Spleen (tissue), 11 donors: ENCODE results near the gene ANXA2. TPM values are rescaled to one million over a fixed set of nuclear protein-coding genes. Genes with fewer than 3 reads are reported as not detected.

Experiments
- DNase-seq: peaks from one replicate; pipeline ENCODE4 v3.0.0-alpha.2; 2020
- H3K27ac ChIP-seq, 8 donors: fragments of 200-600 bp; sonication (generic) in 7 of 8; 1 replicate in 4 of 8; 2 replicates in 4 of 8; pipeline versions ENCODE4 v1.5.0 to v1.8.0; 2016 to 2021; ENCODE audit warnings: inconsistent platforms in 4 of 8, mild to moderate bottlenecking in 4 of 8, moderate library complexity in 1 of 8
- H3K27me3 ChIP-seq, 7 donors: fragments of 200-600 bp; sonication (generic) in 6 of 7; replicated peaks in 1 of 7; 1 replicate in 4 of 7; 2 replicates in 3 of 7; pipeline versions ENCODE4 v1.5.0 to v1.8.0; 2016 to 2021; ENCODE audit warnings: inconsistent platforms in 3 of 7, mild to moderate bottlenecking in 1 of 7
- H3K36me3 ChIP-seq, 6 donors: fragments of 200-600 bp; sonication (generic) in 5 of 6; 1 replicate in 4 of 6; 2 replicates in 2 of 6; pipeline versions ENCODE4 v1.5.0 to v1.8.0; 2016 to 2021; ENCODE audit warnings: inconsistent platforms in 2 of 6
- H3K4me1 ChIP-seq, 6 donors: fragments of 200-600 bp; sonication (generic) in 5 of 6; 1 replicate in 3 of 6; 2 replicates in 3 of 6; pipeline versions ENCODE4 v1.5.0 to v1.8.0; 2016 to 2021; ENCODE audit warnings: inconsistent platforms in 3 of 6
- H3K4me3 ChIP-seq, 8 donors: fragments of 200-600 bp; sonication (generic) in 7 of 8; 1 replicate in 4 of 8; 2 replicates in 4 of 8; pipeline versions ENCODE4 v1.5.0 to v1.8.0; 2016 to 2021; ENCODE audit warnings: inconsistent platforms in 4 of 8, mild to moderate bottlenecking in 4 of 8, moderate library complexity in 2 of 8
- H3K9me3 ChIP-seq, 8 donors: fragments of 200-600 bp; sonication (generic) in 7 of 8; 1 replicate in 4 of 8; 2 replicates in 4 of 8; pipeline versions ENCODE4 v1.5.0 to v1.8.0; 2016 to 2021; ENCODE audit warnings: inconsistent platforms in 4 of 8
- CTCF ChIP-seq, 11 experiments: fragments of 200-600 bp in 7 of 11; fragments of 450-650 bp in 4 of 11; sonication (generic) in 4 of 11; IDR thresholded peaks in 8 of 11; conservative IDR thresholded peaks in 3 of 11; 1 replicate in 7 of 11; 2 replicates in 4 of 11; pipeline versions ENCODE4 v1.4.0 to v1.8.0; 2016 to 2021; ENCODE audit warnings: antibody characterized with exemption in 11 of 11, inconsistent platforms in 4 of 11, mild to moderate bottlenecking in 1 of 11
- POLR2A ChIP-seq, 3 donors: fragments of 450-650 bp; IDR thresholded peaks; one replicate each; pipeline ENCODE4 v1.5.1; 2017; ENCODE audit warnings: antibody characterized with exemption in 3 of 3, mild to moderate bottlenecking in 1 of 3
- POLR2AphosphoS5 ChIP-seq, 3 donors: sonication (generic); formaldehyde crosslinking; IDR thresholded peaks; one replicate each; pipeline ENCODE4 v1.5.1; 2017; ENCODE audit warnings: antibody characterized with exemption in 3 of 3
- WGBS, 5 donors: extraction: QIAGEN DNeasy Blood & Tissue Kit in 3 of 5; methylation state at CpG; one replicate each; pipeline versions ENCODE4 v1.1.5 to v1.1.7; 2013 to 2018; 5-methylcytosine and 5-hydroxymethylcytosine counted together
- intact Hi-C: fragments of 100-400 bp; cut with DNase I; formaldehyde crosslinking; loops from one replicate; pipeline ENCODE4 v1.15.0; 2023; ENCODE audit warnings: low total_unique reads
- polyA plus RNA-seq, 3 donors: library from polyadenylated mRNA; stranded (reverse); fragments of 200-250 nt; gene quantifications; one replicate each; pipeline ENCODE4 v1.2.1, GENCODE V29; 2013
- total RNA-seq, 7 donors: library from RNA; depleted of rRNA in 3 of 7; stranded (reverse); fragments of >200 nt in 3 of 7; fragmentation: NEBNext Ultra II Directional in 4 of 7; extraction: Animal tissue kit (Norgen Biotek cat#: 25700) in 4 of 7; gene quantifications; one replicate each; pipeline versions ENCODE4 v1.1.0 to v1.2.1, GENCODE V29; 2016 to 2021
- donor health status: healthy with polysubstance abuse.
- donor health status: DM: no; HTN: no; CAD: no; lungs with moderate emphysema.
- donor health status: DM: no; HTN: no; CAD: no.
- donor health status: Bipolar disorder and iron deficiency.
- donor health status: healthy.
- donor health status: DM: no; HTN: no; CAD: no.
- donor health status: DM: yes; HTN: yes; CAD: no.

ANXA2 gene
- total and polyA plus RNA-seq, 10 donors = 163 to 437 (median 337) TPM

DNA sequence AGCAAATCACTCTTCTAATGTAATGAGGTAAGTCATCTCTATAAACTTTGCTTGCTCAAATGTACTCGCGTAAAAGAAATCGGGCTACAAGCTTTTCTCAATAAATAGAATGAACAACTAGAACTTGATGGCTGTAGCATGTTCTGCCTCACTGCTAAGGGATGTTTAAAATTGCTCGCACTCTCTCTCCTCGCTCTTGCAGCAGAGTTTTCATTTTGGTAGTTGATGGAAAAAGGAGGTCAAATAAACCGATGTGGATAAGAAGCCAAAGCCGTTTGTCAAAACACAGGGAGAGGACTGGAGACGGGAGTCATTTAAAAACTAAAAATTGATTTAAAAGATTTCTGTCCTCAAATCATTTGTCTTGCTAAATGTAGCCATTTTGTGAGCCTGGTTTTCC is 53.3 kb downstream of the ANXA2 start:
- Histone ChIP-seq H3K36me3 (peaks cover 10 to 52% (median 41%) of the 10 kb centered on the region in 6 donors), H3K9me3 (no peaks in the 10 kb centered on the region), H3K4me1 (no peaks in the 10 kb centered on the region), H3K27me3 (no peaks in the 10 kb centered on the region), H3K27ac (no peak overlapping the region), H3K4me3 (no peak overlapping the region)
- TF ChIP-seq POLR2AphosphoS5 (IDR thresholded peaks at IDR 0.05) = no peak
- TF ChIP-seq POLR2A (IDR thresholded peaks at IDR 0.05) = no peak
- TF ChIP-seq CTCF (IDR thresholded peaks at IDR 0.05 in 8 of 11, conservative IDR thresholded peaks at IDR 0.05 in 3 of 11) = no peak
- intact Hi-C loops = no loop called here
- 91 to 97% (median 94%) methylated on average over 8 of the region's 8 CpGs for WGBS, 5 donors
- DNase-seq = no peak

DNA sequence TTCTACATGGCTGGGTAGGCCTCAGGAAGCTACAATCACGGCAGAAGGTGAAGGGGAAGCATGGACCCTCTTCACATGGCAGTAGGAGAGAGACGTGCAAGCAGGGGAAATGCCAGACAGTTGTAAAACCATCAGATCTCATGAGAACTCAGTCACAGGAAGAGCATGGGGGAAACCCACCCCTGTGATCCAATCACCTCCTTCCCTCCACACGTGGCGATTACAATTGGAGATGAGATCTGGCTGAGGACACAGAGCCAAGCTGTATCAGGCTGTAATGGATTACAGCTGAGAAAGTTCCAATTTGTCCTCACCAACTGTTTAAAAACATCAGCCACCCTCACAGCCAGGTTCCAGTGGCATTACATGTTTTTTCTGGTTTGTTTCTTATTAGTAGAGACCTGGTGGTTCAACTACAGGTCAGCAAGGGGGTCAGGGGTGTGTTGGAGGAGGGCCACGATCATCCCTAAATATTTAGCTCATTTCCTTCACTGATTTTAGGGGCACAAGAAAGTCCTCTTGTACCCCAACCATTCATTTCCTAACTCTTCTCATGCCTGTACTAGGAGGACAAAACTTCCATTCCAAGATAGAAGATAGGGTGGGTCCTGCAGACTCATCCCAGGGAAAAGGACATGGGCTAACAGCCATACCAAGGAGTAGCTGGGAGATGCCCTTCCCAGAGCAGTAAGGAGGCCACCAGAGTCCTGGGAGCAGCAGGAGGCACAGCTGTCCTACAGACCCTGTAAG is 54.4 kb downstream of the ANXA2 start:
- H3K4me3 ChIP-seq = no peak overlapping the region
- no peak overlapping the region for H3K27ac ChIP-seq
- intact Hi-C loops = no loop called here
- no peaks in the 10 kb centered on the region for H3K27me3 ChIP-seq
- 52 to 69% (median 62%) methylated on average over 5 of the region's 5 CpGs for WGBS, 5 donors
- H3K36me3 ChIP-seq = peaks cover 8 to 42% (median 31%) of the 10 kb centered on the region in 6 donors
- TF ChIP-seq POLR2A (IDR thresholded peaks at IDR 0.05) (no peak), CTCF (IDR thresholded peaks at IDR 0.05 in 8 of 11, conservative IDR thresholded peaks at IDR 0.05 in 3 of 11) (no peak), POLR2AphosphoS5 (IDR thresholded peaks at IDR 0.05) (no peak)
- no peak for DNase-seq
- H3K9me3 ChIP-seq = no peaks in the 10 kb centered on the region
- H3K4me1 ChIP-seq = no peaks in the 10 kb centered on the region

- intact Hi-C loops = no loop called here
- no peak overlapping the region for H3K4me3 ChIP-seq
- DNase-seq = no peak
- no peaks in the 10 kb centered on the region for H3K27me3 ChIP-seq
- peaks cover 0 to 11% (median 3%) of the 10 kb centered on the region in 6 donors for H3K36me3 ChIP-seq
- H3K4me1 ChIP-seq = no peaks in the 10 kb centered on the region
- WGBS, 5 donors = 88 to 92% (median 89%) methylated on average over 9 of the region's 9 CpGs
- no peak overlapping the region for H3K27ac ChIP-seq
- TF ChIP-seq CTCF (IDR thresholded peaks at IDR 0.05 in 8 of 11, conservative IDR thresholded peaks at IDR 0.05 in 3 of 11) (no peak), POLR2AphosphoS5 (IDR thresholded peaks at IDR 0.05) (no peak), POLR2A (IDR thresholded peaks at IDR 0.05) (no peak)
- H3K9me3 ChIP-seq = no peaks in the 10 kb centered on the region
Observed at GRCh38 chr15:60340207-60340921, 57.4 kb downstream of the ANXA2 start.

DNA sequence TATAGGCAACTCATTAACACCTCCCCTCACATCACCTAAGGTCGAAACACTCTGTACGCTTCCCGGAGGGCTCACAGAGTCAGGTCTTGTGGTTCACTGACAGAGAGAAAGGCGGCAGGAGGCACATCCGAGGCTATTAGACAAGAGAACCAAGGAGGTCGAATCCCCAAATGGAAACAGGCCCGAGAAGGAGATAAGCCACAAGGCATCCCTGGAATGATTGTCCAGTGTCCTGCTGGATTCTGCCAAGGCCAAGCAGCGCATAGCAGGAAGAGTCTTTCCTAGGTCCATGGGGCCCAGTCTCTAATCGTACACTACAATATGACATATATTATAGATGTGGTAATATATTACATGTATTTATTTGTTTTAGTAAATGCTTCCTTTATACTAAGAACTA is 58.5 kb downstream of the ANXA2 start:
- no peak overlapping the region for H3K4me3 ChIP-seq
- H3K27me3 ChIP-seq = no peaks in the 10 kb centered on the region
- intact Hi-C loops = no loop called here
- H3K27ac ChIP-seq = no peak overlapping the region
- H3K36me3 ChIP-seq = peaks cover 0 to under 1% (median 0%) of the 10 kb centered on the region in 6 donors
- no peak for TF ChIP-seq POLR2A (IDR thresholded peaks at IDR 0.05)
- no peak for TF ChIP-seq POLR2AphosphoS5 (IDR thresholded peaks at IDR 0.05)
- TF ChIP-seq CTCF (IDR thresholded peaks at IDR 0.05 in 8 of 11, conservative IDR thresholded peaks at IDR 0.05 in 3 of 11) = no peak
- H3K4me1 ChIP-seq = no peaks in the 10 kb centered on the region
- WGBS, 5 donors = 85 to 91% (median 88%) methylated on average over 9 of the region's 9 CpGs
- H3K9me3 ChIP-seq = no peaks in the 10 kb centered on the region
- no peak for DNase-seq
